Fibroblast of lung (primary cell): Measurements from ENCODE around the gene KCNK4.

ENCODE experiments used
- EZH2 ChIP-seq: IDR thresholded peaks from 2 replicates; pipeline ENCODE4 v1.5.1; 2012; ENCODE audit warnings: low read length, control low read depth, mild to moderate bottlenecking; ENCODE audit errors: missing control alignments
- TF ChIP-seq, protein P1 (sequence below), 2 donors: IDR thresholded peaks in 1 of 2; conservative IDR thresholded peaks in 1 of 2; 1 replicate in 1 of 2; 2 replicates in 1 of 2; pipeline ENCODE4 v1.5.1; 2011 to 2012; ENCODE audit warnings: low read length in 2 of 2, control low read depth in 1 of 2, inconsistent platforms in 1 of 2, low read depth in 1 of 2, mild to moderate bottlenecking in 1 of 2

DNA sequence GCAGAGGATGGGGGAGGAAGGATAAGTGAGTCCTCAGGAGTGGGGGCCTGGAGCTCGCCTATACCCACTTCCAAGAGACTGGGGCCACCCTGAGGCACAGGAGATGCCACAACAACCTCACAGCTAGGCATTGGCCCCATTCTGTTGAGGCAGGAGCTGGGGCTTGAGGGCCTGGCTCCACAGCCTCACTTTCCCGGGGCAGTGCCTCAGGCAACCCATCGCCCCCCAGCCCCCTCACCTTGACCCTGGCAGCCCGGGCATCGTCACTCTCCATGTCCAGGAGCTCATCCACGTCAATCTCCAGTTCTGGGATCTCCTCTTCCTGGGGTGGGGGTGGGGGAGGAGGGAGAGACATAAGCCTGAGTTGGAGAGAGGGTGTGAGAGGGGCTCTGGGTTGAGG is 46.1 kb upstream of the KCNK4 start:
- TF ChIP-seq, protein P1, sequence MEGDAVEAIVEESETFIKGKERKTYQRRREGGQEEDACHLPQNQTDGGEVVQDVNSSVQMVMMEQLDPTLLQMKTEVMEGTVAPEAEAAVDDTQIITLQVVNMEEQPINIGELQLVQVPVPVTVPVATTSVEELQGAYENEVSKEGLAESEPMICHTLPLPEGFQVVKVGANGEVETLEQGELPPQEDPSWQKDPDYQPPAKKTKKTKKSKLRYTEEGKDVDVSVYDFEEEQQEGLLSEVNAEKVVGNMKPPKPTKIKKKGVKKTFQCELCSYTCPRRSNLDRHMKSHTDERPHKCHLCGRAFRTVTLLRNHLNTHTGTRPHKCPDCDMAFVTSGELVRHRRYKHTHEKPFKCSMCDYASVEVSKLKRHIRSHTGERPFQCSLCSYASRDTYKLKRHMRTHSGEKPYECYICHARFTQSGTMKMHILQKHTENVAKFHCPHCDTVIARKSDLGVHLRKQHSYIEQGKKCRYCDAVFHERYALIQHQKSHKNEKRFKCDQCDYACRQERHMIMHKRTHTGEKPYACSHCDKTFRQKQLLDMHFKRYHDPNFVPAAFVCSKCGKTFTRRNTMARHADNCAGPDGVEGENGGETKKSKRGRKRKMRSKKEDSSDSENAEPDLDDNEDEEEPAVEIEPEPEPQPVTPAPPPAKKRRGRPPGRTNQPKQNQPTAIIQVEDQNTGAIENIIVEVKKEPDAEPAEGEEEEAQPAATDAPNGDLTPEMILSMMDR (conservative IDR thresholded peaks at IDR 0.05 in 1 of 2, IDR thresholded peaks at IDR 0.05 in 1 of 2; ENCODE audit: low read depth in 1 of 2, low read length in 2 of 2), result no peak
- TF ChIP-seq EZH2, result no peak
